Ammon's horn (tissue), 1 donor: ENCODE results near the gene NMS.

Experiments used
- DNase-seq: peaks from one replicate; pipeline ENCODE4 v3.0.0-alpha.2; 2016; ENCODE audit warnings: low spot score

NMS gene

GRCh38 chr2:100485396-100485795 is 15.1 kb downstream of the NMS start:
- DNase-seq = no peak

- no peak for DNase-seq
Measured at GRCh38 chr2:100494712-100495111, 24.4 kb downstream of the NMS start.

- no peak for DNase-seq
Measured at GRCh38 chr2:100502782-100503181, 32.5 kb downstream of the NMS start.

GRCh38 chr2:100504542-100504941 is 34.3 kb downstream of the NMS start:
- no peak for DNase-seq

- DNase-seq = no peak
Measured at GRCh38 chr2:100509066-100509465, 38.8 kb downstream of the NMS start.

- DNase-seq = no peak
Measured at GRCh38 chr2:100513650-100514049, 43.4 kb downstream of the NMS start.

GRCh38 chr2:100517556-100517955 is 47.3 kb downstream of the NMS start:
- no peak for DNase-seq

- no peak for DNase-seq
Measured at GRCh38 chr2:100518801-100519200, 48.5 kb downstream of the NMS start.

- DNase-seq = no peak
Measured at GRCh38 chr2:100520224-100520623, 49.9 kb downstream of the NMS start.

- DNase-seq = no peak
Measured at GRCh38 chr2:100522430-100522829, 52.1 kb downstream of the NMS start.

GRCh38 chr2:100524331-100524730 is 54.0 kb downstream of the NMS start:
- DNase-seq = no peak

- no peak for DNase-seq
Measured at GRCh38 chr2:100526868-100527267, 56.6 kb downstream of the NMS start.

- DNase-seq = no peak
Measured at GRCh38 chr2:100527440-100528015, 57.2 kb downstream of the NMS start.

GRCh38 chr2:100529176-100529575 is 58.9 kb downstream of the NMS start:
- DNase-seq = no peak

GRCh38 chr2:100529900-100530299 is 59.6 kb downstream of the NMS start:
- DNase-seq = no peak
